ENCODE results near the gene ZNF367. TPM values are rescaled to one million over a fixed set of nuclear protein-coding genes. Genes with fewer than 3 reads are reported as not detected.
"Not testable (repeated sequence)": the region's sequence is repeated elsewhere in the genome, so short reads cannot be mapped to it uniquely, and the experiment has no call there.

The ZNF367 gene
- total and polyA plus RNA-seq, 2 experiments from 2014 or later, result 2.5 to 12.3 TPM

GRCh38 chr9:96360976-96361375 lies 57.2 kb downstream of the ZNF367 start:
- Mint-ChIP-seq H3K27me3 (ENCODE audit: insufficient read depth, low read depth, poor library complexity) (peaks cover 1% of the 10 kb centered on the region), H3K9me3 (no peaks in the 10 kb centered on the region), H3K27ac (no peak overlapping the region), H3K4me3 (no peak overlapping the region), H3K4me1 (no peaks in the 10 kb centered on the region), H3K36me3 (ENCODE audit: low read depth) (peaks cover 5% of the 10 kb centered on the region; the same call in 1 of the 3 replicates)
- ATAC-seq, result no peak
- DNase-seq (ENCODE audit: low spot score), result no peak
- Histone ChIP-seq H3K79me2 (replicated peaks; ENCODE audit: insufficient read depth) (no peaks in the 10 kb centered on the region), H3K27me3 (ENCODE audit: insufficient read depth) (no peaks in the 10 kb centered on the region), H3K4me1 (ENCODE audit: insufficient read depth) (no peaks in the 10 kb centered on the region), H3K27ac (ENCODE audit: low read depth) (no peak overlapping the region), H3K4me2 (no peak overlapping the region), H3K4me3 (no peak overlapping the region), H3K9me2 (ENCODE audit: insufficient read depth) (no peaks in the 10 kb centered on the region), H2AFZ (no peak overlapping the region), H4K20me1 (replicated peaks; ENCODE audit: insufficient read depth) (no peaks in the 10 kb centered on the region), H3K36me3 (ENCODE audit: insufficient read depth) (no peaks in the 10 kb centered on the region), H3F3A (replicated peaks; ENCODE audit: low read depth) (no peaks in the 10 kb centered on the region)
- no peak for TF ChIP-seq NANOG (IDR thresholded peaks at IDR 0.05; ENCODE audit: borderline replicate concordance)
- TF ChIP-seq POLR2AphosphoS5 (IDR thresholded peaks at IDR 0.05; ENCODE audit: low read depth), result no peak
- TF ChIP-seq ZNF114 (CRISPR knock-in tag; IDR thresholded peaks at IDR 0.05), result no peak
- TF ChIP-seq STAT1 (IDR thresholded peaks at IDR 0.05; ENCODE audit: unreplicated experiment), result no peak
- no peak for TF ChIP-seq EZH2phosphoT487 (IDR thresholded peaks at IDR 0.05; ENCODE audit: unreplicated experiment)

DNA sequence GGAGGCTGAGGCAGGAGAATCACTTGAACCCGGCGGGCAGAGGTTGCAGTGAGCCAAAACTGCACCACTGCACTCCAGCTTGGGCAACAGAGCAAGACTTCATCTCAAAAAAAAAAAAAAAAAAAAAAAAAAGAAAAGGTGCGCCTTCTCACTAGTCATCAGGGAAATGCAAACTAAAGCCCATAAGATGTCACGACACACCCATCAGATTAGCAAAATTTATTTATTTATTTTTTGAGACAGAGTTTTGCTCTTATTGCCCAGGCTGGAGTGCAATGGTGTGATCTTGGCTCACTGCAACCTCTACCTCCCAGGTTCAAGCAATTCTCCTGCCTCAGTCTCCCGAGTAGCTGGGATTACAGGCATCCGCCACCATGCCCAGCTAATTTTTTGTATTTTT lies 57.6 kb downstream of the ZNF367 start:
- not testable (repeated sequence) for H3K4me3 ChIP-seq; DNase-seq (ENCODE audit: low spot score); H2AFZ ChIP-seq; H3K36me3 ChIP-seq (ENCODE audit: insufficient read depth); H3K79me2 ChIP-seq (replicated peaks; ENCODE audit: insufficient read depth); H3K27ac Mint-ChIP-seq; H3K27ac ChIP-seq (ENCODE audit: low read depth); H3K4me1 Mint-ChIP-seq; H3K4me1 ChIP-seq (ENCODE audit: insufficient read depth); ATAC-seq; H3K27me3 Mint-ChIP-seq (ENCODE audit: insufficient read depth, low read depth, poor library complexity); H3K4me2 ChIP-seq; H3K27me3 ChIP-seq (ENCODE audit: insufficient read depth); H3K36me3 Mint-ChIP-seq (ENCODE audit: low read depth); H3F3A ChIP-seq (replicated peaks; ENCODE audit: low read depth); H3K4me3 Mint-ChIP-seq; H4K20me1 ChIP-seq (replicated peaks; ENCODE audit: insufficient read depth); H3K9me3 Mint-ChIP-seq; H3K9me2 ChIP-seq (ENCODE audit: insufficient read depth)

DNA sequence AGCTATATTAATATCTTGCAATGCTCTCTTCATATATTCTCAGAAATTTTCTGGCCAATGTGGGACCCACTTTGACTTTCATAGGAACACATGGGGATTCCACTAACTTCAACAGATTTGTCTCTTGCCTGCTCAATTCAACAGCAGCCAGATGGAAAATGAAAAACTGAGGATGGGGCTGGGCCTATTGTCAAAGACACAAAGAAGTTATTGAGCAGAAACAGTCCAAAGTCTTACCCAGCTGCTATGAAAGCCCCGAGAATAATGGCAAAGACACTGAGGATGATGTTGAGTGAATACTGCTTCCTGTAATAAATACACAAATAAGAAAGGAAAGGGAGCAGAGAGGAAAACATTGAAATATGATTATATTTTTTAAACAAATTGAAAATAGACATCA lies 67.3 kb downstream of the ZNF367 start:
- Mint-ChIP-seq H3K4me1 (peaks cover 9% of the 10 kb centered on the region), H3K4me3 (no peak overlapping the region), H3K27me3 (ENCODE audit: insufficient read depth, low read depth, poor library complexity) (no peaks in the 10 kb centered on the region), H3K9me3 (no peaks in the 10 kb centered on the region; the same call in 2 of the 3 replicates), H3K27ac (no peak overlapping the region), H3K36me3 (ENCODE audit: low read depth) (peaks cover 13% of the 10 kb centered on the region; the same call in 2 of the 3 replicates)
- Histone ChIP-seq H3F3A (replicated peaks; ENCODE audit: low read depth) (0 out of 2 replicates have a peak, but pooled peaks cover 3% of the 10 kb centered on the region), H3K27ac (ENCODE audit: low read depth) (no peak overlapping the region), H3K4me1 (ENCODE audit: insufficient read depth) (peaks cover 12% of the 10 kb centered on the region), H3K79me2 (replicated peaks; ENCODE audit: insufficient read depth) (no peaks in the 10 kb centered on the region), H3K36me3 (ENCODE audit: insufficient read depth) (no peaks in the 10 kb centered on the region), H3K4me2 (no peak overlapping the region), H3K4me3 (no peak overlapping the region), H4K20me1 (replicated peaks; ENCODE audit: insufficient read depth) (no peaks in the 10 kb centered on the region), H3K27me3 (ENCODE audit: insufficient read depth) (no peaks in the 10 kb centered on the region), H2AFZ (no peak overlapping the region), H3K9me2 (ENCODE audit: insufficient read depth) (no peaks in the 10 kb centered on the region)
- no peak for DNase-seq (ENCODE audit: low spot score)
- TF ChIP-seq, protein P1, sequence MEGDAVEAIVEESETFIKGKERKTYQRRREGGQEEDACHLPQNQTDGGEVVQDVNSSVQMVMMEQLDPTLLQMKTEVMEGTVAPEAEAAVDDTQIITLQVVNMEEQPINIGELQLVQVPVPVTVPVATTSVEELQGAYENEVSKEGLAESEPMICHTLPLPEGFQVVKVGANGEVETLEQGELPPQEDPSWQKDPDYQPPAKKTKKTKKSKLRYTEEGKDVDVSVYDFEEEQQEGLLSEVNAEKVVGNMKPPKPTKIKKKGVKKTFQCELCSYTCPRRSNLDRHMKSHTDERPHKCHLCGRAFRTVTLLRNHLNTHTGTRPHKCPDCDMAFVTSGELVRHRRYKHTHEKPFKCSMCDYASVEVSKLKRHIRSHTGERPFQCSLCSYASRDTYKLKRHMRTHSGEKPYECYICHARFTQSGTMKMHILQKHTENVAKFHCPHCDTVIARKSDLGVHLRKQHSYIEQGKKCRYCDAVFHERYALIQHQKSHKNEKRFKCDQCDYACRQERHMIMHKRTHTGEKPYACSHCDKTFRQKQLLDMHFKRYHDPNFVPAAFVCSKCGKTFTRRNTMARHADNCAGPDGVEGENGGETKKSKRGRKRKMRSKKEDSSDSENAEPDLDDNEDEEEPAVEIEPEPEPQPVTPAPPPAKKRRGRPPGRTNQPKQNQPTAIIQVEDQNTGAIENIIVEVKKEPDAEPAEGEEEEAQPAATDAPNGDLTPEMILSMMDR (conservative IDR thresholded peaks at IDR 0.05; ENCODE audit: low read depth in 2 of 2), result no peak
- TF ChIP-seq ZNF331 (CRISPR knock-in tag; IDR thresholded peaks at IDR 0.05; ENCODE audit: low read depth) (no peak), ZNF114 (CRISPR knock-in tag; IDR thresholded peaks at IDR 0.05) (no peak), NANOG (IDR thresholded peaks at IDR 0.05; ENCODE audit: borderline replicate concordance) (no peak), EZH2phosphoT487 (IDR thresholded peaks at IDR 0.05; ENCODE audit: unreplicated experiment) (no peak), EZH2 (IDR thresholded peaks at IDR 0.05; ENCODE audit: low read depth, unreplicated experiment) (no peak), REST (IDR thresholded peaks at IDR 0.05; ENCODE audit: unreplicated experiment) (no peak)
- TF ChIP-seq, protein P2, sequence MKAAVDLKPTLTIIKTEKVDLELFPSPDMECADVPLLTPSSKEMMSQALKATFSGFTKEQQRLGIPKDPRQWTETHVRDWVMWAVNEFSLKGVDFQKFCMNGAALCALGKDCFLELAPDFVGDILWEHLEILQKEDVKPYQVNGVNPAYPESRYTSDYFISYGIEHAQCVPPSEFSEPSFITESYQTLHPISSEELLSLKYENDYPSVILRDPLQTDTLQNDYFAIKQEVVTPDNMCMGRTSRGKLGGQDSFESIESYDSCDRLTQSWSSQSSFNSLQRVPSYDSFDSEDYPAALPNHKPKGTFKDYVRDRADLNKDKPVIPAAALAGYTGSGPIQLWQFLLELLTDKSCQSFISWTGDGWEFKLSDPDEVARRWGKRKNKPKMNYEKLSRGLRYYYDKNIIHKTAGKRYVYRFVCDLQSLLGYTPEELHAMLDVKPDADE (IDR thresholded peaks at IDR 0.05), result no peak
- no peak for ATAC-seq
